ENCODE measurements around the gene GTF2A2.

Gene GTF2A2

GRCh38 chr15:59596640-59597039 lies 60.7 kb downstream of the GTF2A2 start:
- DNase-seq: no peak

GRCh38 chr15:59595434-59595915 lies 61.8 kb downstream of the GTF2A2 start:
- no peak for DNase-seq

GRCh38 chr15:59594991-59595390 lies 62.3 kb downstream of the GTF2A2 start:
- no peak for DNase-seq

- DNase-seq: no peak
These were observed 62.8 kb downstream of the GTF2A2 start for GRCh38 chr15:59594493-59594942.

GRCh38 chr15:59591356-59591755 lies 66.0 kb downstream of the GTF2A2 start:
- peak in 2 of 3 experiments; percentile 27 to 51 for DNase-seq

GRCh38 chr15:59590027-59590426 lies 67.3 kb downstream of the GTF2A2 start:
- DNase-seq: no peak

Measured in NCI-H1417 (cell line).